ENCODE results near the gene PLGRKT.

DNA sequence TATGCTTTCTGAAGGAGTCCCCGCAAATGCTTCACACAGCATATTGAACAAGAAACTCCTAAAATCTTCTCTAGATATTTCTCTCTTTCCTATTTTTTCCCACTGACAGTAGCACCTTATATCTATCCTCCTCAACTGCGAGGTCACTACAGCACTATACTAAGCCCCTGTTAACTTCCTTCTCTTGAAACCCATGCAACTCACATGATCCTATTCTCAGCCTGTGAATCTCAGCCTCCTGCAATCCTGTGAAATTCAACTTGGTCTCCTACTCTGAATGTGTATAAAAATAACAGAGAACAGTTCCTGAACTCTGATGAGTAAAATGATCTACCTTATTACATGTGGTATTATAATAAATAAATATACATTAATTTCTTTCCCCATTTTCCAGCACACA, 6.1 kb upstream of the PLGRKT start:
- TF ChIP-seq, protein P1, sequence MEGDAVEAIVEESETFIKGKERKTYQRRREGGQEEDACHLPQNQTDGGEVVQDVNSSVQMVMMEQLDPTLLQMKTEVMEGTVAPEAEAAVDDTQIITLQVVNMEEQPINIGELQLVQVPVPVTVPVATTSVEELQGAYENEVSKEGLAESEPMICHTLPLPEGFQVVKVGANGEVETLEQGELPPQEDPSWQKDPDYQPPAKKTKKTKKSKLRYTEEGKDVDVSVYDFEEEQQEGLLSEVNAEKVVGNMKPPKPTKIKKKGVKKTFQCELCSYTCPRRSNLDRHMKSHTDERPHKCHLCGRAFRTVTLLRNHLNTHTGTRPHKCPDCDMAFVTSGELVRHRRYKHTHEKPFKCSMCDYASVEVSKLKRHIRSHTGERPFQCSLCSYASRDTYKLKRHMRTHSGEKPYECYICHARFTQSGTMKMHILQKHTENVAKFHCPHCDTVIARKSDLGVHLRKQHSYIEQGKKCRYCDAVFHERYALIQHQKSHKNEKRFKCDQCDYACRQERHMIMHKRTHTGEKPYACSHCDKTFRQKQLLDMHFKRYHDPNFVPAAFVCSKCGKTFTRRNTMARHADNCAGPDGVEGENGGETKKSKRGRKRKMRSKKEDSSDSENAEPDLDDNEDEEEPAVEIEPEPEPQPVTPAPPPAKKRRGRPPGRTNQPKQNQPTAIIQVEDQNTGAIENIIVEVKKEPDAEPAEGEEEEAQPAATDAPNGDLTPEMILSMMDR (IDR thresholded peaks at IDR 0.05 in 8 of 11, conservative IDR thresholded peaks at IDR 0.05 in 3 of 11): no peak
- no peak for TF ChIP-seq POLR2AphosphoS5 (IDR thresholded peaks at IDR 0.05)
